Loucy (cell line): ENCODE data around the gene TMEM169.

Source experiments
- CTCF ChIP-seq: fragments of 200-600 bp; sonication (generic); conservative IDR thresholded peaks from 2 replicates; pipeline ENCODE4 v1.5.1; 2014; ENCODE audit warnings: mild to moderate bottlenecking, antibody characterized with exemption, low read length
- EZH2phosphoT487 ChIP-seq: fragments of 200-600 bp; IDR thresholded peaks from 2 replicates; pipeline ENCODE4 v1.6.1; 2018; ENCODE audit warnings: antibody characterized with exemption, mild to moderate bottlenecking, moderate library complexity, borderline replicate concordance

DNA sequence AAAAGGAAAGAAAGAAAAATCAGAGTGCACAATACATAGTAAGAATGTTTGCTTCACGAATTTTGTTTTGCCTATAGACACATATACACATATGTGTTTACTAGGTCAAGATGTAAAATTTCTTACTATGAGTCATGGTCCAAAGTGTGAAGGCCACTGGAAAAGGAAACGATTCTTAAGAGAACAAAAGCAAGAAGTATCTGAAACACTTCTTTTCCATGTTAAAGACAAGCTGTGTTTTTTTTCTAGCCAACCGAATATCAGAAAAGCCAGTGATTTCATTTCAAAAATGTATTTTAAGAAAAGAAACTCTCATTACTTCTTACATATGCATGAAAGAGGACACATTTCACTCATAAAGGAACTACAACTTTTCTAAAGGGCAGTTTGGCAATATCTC is 25.0 kb upstream of the TMEM169 start:
- no peak for TF ChIP-seq CTCF
- no peak for TF ChIP-seq EZH2phosphoT487
